Right lobe of liver (tissue), 6 donors: ENCODE measurements around the gene PLCB2. TPM values are rescaled to one million over a fixed set of nuclear protein-coding genes. Genes with fewer than 3 reads are reported as not detected.

Experiments used
- ATAC-seq, 4 donors: fragments of 200-7000 bp; cut with Tn5 transposase; one replicate each; pipeline ENCODE4 v1.9.1; 2020; ENCODE audit warnings: mild to moderate bottlenecking in 4 of 4, moderate library complexity in 4 of 4
- DNase-seq, 3 donors: peaks; one replicate each; pipeline ENCODE4 v3.0.0-alpha.2; 2020
- H3K27ac ChIP-seq, 3 donors: fragments of 200-600 bp; one replicate each; pipeline ENCODE4 v1.8.0; 2022
- H3K27me3 ChIP-seq, 2 donors: fragments of 200-600 bp; one replicate each; pipeline ENCODE4 v1.8.0; 2022
- H3K36me3 ChIP-seq, 4 donors: fragments of 200-600 bp; sonication (generic) in 1 of 4; one replicate each; pipeline versions ENCODE4 v1.5.1 to v1.8.0; 2017 to 2022; ENCODE audit warnings: control low read depth in 1 of 4
- H3K4me1 ChIP-seq, 4 donors: fragments of 200-600 bp; sonication (generic) in 1 of 4; one replicate each; pipeline versions ENCODE4 v1.5.1 to v1.8.0; 2017 to 2022; ENCODE audit warnings: control low read depth in 1 of 4
- H3K4me3 ChIP-seq, 3 donors: fragments of 200-600 bp; one replicate each; pipeline ENCODE4 v1.8.0; 2022
- H3K9me3 ChIP-seq, 4 donors: fragments of 200-600 bp; sonication (generic) in 1 of 4; one replicate each; pipeline versions ENCODE4 v1.5.1 to v1.8.0; 2017 to 2022; ENCODE audit warnings: control low read depth in 1 of 4
- POLR2A ChIP-seq: fragments of 450-650 bp; IDR thresholded peaks from one replicate; pipeline ENCODE4 v1.6.1; 2017; ENCODE audit warnings: antibody characterized with exemption, mild to moderate bottlenecking
- WGBS: methylation state at CpG from one replicate; pipeline ENCODE4 v1.1.6; 2018; ENCODE audit warnings: low coverage, low lambda C conversion rate; ENCODE audit not compliant: insufficient coverage; ENCODE audit errors: missing lambda C conversion rate; 5-methylcytosine and 5-hydroxymethylcytosine counted together
- intact Hi-C, 2 donors: fragments of 100-400 bp; cut with DNase I; formaldehyde crosslinking; loops; one replicate each; pipeline versions ENCODE4 v1.11.2 to v1.14.1; 2022
- total RNA-seq, 6 experiments: library from RNA; depleted of rRNA in 2 of 6; stranded (reverse); fragments of >200 nt in 2 of 6; fragmentation: NEBNext Ultra II Directional in 3 of 6; extraction: Animal tissue kit (Norgen Biotek cat#: 25700) in 3 of 6; gene quantifications; one replicate each; pipeline versions ENCODE4 v1.1.0 to v1.2.4, GENCODE V29; 2016 to 2023
- TF ChIP-seq, protein P1 (sequence below), 4 donors: fragments of 200-600 bp in 3 of 4; fragments of 450-650 bp in 1 of 4; IDR thresholded peaks; one replicate each; pipeline versions ENCODE4 v1.5.1 to v1.8.0; 2016 to 2022; ENCODE audit warnings: antibody characterized with exemption in 4 of 4, mild to moderate bottlenecking in 2 of 4
- donor health status: DM: no; HTN: yes; CAD: no.
- donor health status: DM: no; HTN: no; CAD: no.
- donor health status: DM: no; HTN: no; CAD: no.
- donor health status: DM: no; HTN: yes; CAD: no.
- donor health status: DM: no; HTN: yes; CAD: no.

PLCB2 gene
- total RNA-seq, 6 experiments from 2014 or later, result 5.0 to 18.0 (median 7.2) TPM

DNA sequence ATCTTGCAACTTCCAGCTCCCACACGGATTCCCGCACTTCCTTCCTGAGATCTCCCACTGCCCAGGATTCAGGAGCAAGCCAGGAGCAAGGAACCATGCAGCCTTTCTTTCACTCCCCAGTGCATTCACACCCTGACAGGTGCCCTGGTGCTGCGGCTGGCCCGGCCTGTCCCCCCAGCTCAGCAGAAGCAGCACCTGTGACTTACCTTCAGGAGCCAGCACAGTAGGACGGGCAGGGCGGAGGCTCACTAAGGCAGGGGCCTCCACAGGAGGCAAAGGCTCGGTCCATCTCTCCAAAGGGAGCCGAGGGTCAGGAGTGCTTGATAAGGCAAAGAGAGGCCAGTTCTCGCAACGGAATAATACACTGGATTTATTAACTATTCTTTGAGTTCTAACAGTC, 29.7 kb downstream of the PLCB2 start:
- WGBS, result 63% methylated on average over 5 of the region's 10 CpGs
- Histone ChIP-seq H3K27ac (no peak overlapping the region), H3K27me3 (peaks cover 0 to 23% of the 10 kb centered on the region in 2 donors), H3K4me3 (no peak overlapping the region), H3K9me3 (no peaks in the 10 kb centered on the region), H3K36me3 (no peaks in the 10 kb centered on the region), H3K4me1 (peaks cover 0 to 15% (median 0%) of the 10 kb centered on the region in 4 donors)
- TF ChIP-seq, protein P1, sequence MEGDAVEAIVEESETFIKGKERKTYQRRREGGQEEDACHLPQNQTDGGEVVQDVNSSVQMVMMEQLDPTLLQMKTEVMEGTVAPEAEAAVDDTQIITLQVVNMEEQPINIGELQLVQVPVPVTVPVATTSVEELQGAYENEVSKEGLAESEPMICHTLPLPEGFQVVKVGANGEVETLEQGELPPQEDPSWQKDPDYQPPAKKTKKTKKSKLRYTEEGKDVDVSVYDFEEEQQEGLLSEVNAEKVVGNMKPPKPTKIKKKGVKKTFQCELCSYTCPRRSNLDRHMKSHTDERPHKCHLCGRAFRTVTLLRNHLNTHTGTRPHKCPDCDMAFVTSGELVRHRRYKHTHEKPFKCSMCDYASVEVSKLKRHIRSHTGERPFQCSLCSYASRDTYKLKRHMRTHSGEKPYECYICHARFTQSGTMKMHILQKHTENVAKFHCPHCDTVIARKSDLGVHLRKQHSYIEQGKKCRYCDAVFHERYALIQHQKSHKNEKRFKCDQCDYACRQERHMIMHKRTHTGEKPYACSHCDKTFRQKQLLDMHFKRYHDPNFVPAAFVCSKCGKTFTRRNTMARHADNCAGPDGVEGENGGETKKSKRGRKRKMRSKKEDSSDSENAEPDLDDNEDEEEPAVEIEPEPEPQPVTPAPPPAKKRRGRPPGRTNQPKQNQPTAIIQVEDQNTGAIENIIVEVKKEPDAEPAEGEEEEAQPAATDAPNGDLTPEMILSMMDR (IDR thresholded peaks at IDR 0.05), result no peak
- TF ChIP-seq POLR2A, result no peak
- DNase-seq (no peak), ATAC-seq (no peak)
- intact Hi-C loops, result loop anchor here (5.0 to 10.0 kb wide), 3 partner anchors 61 to 236 kb away; no protein-coding TSS in a partner anchor

DNA sequence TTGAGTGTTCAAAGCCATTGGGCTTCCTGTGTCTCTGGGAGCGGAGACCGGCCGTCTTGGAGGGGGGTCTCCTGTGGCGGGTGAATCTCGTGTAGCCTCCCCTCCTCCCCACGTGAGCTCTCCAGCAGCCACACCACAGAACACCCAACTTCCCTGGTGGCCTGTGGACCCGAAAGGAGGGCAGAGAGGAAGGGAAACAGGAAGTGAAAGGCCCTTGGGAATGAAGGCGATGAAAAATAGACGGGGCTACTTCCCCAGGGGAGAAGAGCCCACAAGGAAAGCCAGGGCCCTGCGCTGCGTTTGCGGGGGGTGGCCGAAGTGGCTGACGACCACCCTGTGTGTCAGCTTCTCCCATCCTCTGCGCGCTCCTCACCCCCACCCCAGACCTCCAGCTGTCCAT, 30.3 kb downstream of the PLCB2 start:
- intact Hi-C loops, result loop anchor here (5.0 to 10.0 kb wide), 3 partner anchors 60 to 235 kb away; no protein-coding TSS in a partner anchor
- TF ChIP-seq POLR2A, result no peak
- TF ChIP-seq, protein P1 (IDR thresholded peaks at IDR 0.05), result no peak
- DNase-seq (no peak), ATAC-seq (no peak)
- Histone ChIP-seq H3K27me3 (peaks cover 0 to 19% of the 10 kb centered on the region in 2 donors), H3K27ac (no peak overlapping the region), H3K4me1 (peaks cover 0 to 10% (median 0%) of the 10 kb centered on the region in 4 donors), H3K9me3 (no peaks in the 10 kb centered on the region), H3K36me3 (no peaks in the 10 kb centered on the region), H3K4me3 (no peak overlapping the region)
- 52% methylated on average over 4 of the region's 16 CpGs for WGBS

DNA sequence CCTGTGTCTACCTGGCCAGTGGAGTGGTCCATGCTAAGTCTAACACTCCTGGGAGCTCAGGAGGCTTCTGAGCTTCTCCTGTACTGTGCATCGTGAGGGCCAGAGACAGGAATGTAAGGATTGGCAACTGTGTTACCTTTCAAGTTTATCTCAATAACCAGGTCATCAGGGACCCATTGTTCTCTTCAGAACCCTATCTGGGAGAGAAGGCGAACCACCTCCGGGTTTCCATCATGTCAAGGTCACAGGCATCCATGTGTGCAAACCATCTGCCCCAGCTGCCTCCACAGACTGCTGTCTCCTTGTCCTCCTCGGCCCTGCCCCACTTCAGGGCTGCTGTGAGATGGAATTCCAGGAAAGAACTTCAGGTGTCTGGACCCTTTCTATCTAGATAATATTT, 30.8 kb downstream of the PLCB2 start:
- Histone ChIP-seq H3K27ac (no peak overlapping the region), H3K4me3 (no peak overlapping the region), H3K4me1 (peaks cover 0 to 9% (median 0%) of the 10 kb centered on the region in 4 donors), H3K27me3 (peaks cover 0 to 19% of the 10 kb centered on the region in 2 donors), H3K9me3 (no peaks in the 10 kb centered on the region), H3K36me3 (no peaks in the 10 kb centered on the region)
- 57% methylated on average over 1 of the region's 4 CpGs for WGBS
- DNase-seq (no peak), ATAC-seq (no peak)
- TF ChIP-seq, protein P1 (IDR thresholded peaks at IDR 0.05), result no peak
- no peak for TF ChIP-seq POLR2A
- intact Hi-C loops, result loop anchor here (5.0 to 10.0 kb wide), 3 partner anchors 60 to 235 kb away; no protein-coding TSS in a partner anchor

DNA sequence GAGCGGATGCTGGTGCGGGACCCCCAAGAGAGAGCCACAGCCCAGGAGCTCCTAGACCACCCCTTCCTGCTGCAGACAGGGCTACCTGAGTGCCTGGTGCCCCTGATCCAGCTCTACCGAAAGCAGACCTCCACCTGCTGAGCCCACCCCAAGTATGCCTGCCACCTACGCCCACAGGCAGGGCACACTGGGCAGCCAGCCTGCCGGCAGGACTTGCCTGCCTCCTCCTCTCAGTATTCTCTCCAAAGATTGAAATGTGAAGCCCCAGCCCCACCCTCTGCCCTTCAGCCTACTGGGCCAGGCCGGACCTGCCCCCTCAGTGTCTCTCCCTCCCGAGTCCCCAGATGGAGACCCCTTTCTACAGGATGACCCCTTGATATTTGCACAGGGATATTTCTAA, 31.8 kb downstream of the PLCB2 start:
- H3K27ac ChIP-seq, result no peak overlapping the region
- ATAC-seq (no peak), DNase-seq (no peak)
- H3K4me3 ChIP-seq, result no peak overlapping the region
- no CpG with 5 or more reads among the region's 7 CpGs for WGBS
- no peaks in the 10 kb centered on the region for H3K36me3 ChIP-seq
- peaks cover 0 to 9% (median 0%) of the 10 kb centered on the region in 4 donors for H3K4me1 ChIP-seq
- H3K9me3 ChIP-seq, result no peaks in the 10 kb centered on the region
- intact Hi-C loops, result loop anchor here (5.0 to 10.0 kb wide), 3 partner anchors 59 to 234 kb away; no protein-coding TSS in a partner anchor
- peaks cover 0 to 12% of the 10 kb centered on the region in 2 donors for H3K27me3 ChIP-seq
- TF ChIP-seq POLR2A, result no peak
- TF ChIP-seq, protein P1 (IDR thresholded peaks at IDR 0.05), result no peak
